Measurements from ENCODE around the gene ANO10.

- no peak for TF ChIP-seq POLR2A (IDR thresholded peaks at IDR 0.05)
- TF ChIP-seq, protein P1, sequence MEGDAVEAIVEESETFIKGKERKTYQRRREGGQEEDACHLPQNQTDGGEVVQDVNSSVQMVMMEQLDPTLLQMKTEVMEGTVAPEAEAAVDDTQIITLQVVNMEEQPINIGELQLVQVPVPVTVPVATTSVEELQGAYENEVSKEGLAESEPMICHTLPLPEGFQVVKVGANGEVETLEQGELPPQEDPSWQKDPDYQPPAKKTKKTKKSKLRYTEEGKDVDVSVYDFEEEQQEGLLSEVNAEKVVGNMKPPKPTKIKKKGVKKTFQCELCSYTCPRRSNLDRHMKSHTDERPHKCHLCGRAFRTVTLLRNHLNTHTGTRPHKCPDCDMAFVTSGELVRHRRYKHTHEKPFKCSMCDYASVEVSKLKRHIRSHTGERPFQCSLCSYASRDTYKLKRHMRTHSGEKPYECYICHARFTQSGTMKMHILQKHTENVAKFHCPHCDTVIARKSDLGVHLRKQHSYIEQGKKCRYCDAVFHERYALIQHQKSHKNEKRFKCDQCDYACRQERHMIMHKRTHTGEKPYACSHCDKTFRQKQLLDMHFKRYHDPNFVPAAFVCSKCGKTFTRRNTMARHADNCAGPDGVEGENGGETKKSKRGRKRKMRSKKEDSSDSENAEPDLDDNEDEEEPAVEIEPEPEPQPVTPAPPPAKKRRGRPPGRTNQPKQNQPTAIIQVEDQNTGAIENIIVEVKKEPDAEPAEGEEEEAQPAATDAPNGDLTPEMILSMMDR (IDR thresholded peaks at IDR 0.05) = no peak
- no peak for TF ChIP-seq POLR2AphosphoS5 (IDR thresholded peaks at IDR 0.05)
These were observed 34.5 kb downstream of the ANO10 start for GRCh38 chr3:43587303-43587702.
